DMS53 treated with DMSO at 0.1 percent for 48 hours (cell line): ENCODE results near the gene TEC.
"Not testable (repeated sequence)": the region's sequence is repeated elsewhere in the genome, so short reads cannot be mapped to it uniquely, and the experiment has no call there.

Source experiments
- DNase-seq: peaks from one replicate; lab custom pipeline; 2025; ENCODE audit not compliant: unreplicated experiment; lab: John Stamatoyannopoulos, UW

TEC gene

GRCh38 chr4:48243429-48243828 lies 26.2 kb downstream of the TEC start:
- no peak for DNase-seq

DNA sequence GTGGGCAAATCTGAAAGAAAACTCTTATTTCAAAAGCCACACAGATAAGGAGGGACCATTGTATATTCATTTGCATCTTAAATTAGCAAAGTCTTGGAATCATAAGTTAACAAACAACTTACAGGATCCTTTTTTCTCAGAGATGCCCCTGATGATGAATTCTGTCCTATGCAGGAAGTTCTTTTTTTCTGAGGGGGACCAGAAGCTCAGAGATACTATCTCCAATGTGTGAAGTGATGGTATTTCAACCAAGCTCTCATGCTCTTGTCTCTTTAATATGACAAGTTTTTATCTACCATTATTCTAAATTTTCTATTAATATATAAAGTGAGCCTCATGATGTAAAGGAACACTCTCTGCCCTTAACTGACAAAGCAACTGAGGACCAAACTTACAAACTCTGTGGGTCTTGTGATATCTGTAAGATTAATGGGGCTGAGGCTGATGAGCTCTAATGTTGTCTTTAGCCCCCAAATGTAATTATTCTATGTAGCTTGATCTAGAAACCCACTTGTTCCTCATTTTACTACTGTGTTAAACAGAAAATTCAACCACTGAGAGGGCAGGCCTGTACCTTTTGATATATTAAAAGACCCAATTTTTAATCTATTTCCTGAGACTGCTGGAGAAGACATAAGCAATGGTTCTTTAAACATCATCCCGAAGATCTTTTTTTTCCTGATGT lies 27.0 kb downstream of the TEC start:
- no peak for DNase-seq

GRCh38 chr4:48241731-48242130 lies 27.9 kb downstream of the TEC start:
- no peak for DNase-seq

- DNase-seq, result peak; percentile 9
Measured at GRCh38 chr4:48237996-48238645, 31.5 kb downstream of the TEC start.

GRCh38 chr4:48235050-48235449 lies 34.6 kb downstream of the TEC start:
- DNase-seq, result no peak

GRCh38 chr4:48234575-48234974 lies 35.1 kb downstream of the TEC start:
- no peak for DNase-seq

GRCh38 chr4:48228949-48229348 lies 40.7 kb downstream of the TEC start:
- no peak for DNase-seq

DNA sequence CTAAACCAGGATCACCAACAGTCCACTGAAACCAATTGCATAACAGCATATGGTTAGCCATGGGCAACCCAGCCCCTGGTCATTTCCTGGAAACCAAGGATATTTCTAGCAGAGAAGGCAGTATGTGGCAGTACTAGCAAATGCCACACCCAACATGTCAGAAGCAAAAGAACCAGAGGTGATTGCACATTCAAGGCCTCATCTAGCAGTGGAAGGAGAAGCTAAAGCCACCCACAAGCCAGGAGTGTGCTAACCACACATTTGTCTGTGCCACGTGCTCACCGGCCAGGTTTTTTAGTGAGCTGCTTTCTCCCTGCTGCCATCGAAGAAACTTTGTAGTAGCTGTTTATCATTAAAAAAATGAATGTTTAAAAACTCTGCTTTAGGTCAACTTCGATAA lies 42.0 kb downstream of the TEC start:
- DNase-seq, result no peak

DNA sequence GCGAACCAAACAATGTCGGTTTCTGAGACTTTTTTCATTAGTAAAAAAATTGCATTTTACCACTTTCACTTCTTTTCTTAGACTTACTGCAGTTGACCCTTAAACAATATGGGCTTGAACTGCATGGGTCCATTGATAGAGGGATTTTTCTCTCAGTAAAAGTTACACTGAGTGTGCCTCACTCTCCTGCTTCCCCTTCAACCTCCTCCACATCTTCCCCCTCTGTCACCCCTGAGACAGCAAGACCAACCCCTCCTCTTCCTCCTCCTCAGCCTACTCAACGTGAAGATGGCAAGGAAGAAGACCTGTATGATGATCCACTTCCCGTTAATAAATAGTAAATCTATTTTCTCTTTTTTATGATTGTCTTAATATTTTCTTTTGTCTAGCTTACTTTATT lies 43.4 kb downstream of the TEC start:
- DNase-seq, result no peak

DNA sequence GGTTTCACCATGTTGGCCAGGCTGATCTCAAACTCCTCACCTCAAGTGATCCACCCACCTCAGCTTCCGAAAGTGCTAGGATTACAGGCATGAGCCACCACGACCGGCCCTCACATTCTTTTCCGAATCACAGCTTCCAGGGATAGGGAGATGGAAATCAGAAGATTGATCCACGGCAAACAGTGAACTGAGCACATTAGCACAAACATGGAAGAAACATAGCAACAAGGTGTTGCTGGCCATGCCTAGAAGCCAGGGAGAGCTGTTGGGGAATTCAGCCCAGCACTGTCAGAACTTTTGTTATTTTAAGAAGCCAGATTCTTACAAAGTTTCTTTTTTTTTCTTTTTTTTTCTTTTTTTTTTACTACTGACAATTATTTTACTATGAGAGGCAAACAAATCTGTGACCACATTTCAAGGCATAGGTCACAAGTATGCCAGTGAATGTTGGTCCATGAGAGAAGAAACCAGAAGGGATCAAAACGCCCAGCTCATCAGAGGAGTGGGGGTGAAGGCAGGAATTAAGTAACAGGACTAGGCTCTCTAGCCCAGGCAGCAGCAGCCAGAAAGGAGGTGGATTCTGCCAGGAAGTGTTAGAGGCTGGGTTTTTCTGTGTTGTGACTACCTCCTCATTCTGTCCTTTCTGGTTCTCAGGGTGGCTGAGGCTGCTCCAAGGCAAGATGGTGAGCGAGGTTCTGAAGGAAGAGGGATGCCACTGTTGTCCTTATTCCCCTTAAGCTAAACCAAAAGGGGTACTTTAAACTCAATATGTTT lies 44.1 kb downstream of the TEC start:
- no peak for DNase-seq

DNA sequence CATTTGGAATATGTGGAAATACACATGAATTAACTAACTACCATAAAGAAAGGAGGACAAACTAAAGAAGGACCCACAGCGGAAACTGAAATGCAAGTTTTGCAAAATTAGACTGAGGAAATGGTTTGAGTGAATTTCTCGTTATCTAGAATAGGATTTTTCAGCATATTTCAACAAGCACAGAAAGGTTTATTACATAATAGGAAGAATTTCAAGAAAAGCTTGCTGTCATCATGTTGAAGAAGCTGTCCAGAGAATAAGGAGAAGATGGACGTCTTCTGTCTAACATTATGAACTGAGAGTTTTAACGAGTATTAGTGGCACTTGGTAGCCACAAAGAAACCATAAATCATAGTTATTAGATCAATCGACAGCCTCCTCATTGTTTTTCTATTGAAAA lies 45.0 kb downstream of the TEC start:
- no peak for DNase-seq

DNA sequence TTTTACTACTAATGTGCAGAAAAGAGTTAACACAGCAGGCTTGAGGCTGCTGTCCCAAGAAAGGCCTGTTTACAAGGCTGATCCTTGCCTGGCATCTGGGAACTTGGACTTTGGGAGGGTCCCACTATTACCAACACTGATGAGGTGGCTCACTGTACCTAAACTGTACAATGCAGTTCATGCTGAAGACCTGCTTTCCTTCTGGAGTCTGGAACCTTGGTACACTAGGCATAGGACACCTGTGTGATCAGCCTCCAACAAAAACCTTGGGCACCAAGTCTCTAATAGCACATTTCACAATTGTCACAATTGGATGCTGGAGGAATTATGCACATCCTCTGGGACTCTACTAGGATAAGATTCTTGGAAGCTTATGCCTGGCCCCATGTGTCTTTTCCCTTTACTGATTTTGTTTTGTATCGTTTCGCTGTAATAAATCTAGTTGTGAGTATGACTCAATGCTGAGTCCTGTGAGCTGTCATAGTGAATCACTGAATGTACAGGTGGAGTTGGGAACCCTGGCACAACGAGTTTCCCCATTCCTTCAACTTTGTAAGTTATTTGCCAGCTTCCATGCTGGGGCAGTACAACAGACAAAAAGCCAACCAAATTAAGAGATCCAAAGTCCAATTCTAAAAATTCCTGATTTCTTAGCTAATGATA lies 45.9 kb downstream of the TEC start:
- no peak for DNase-seq

DNA sequence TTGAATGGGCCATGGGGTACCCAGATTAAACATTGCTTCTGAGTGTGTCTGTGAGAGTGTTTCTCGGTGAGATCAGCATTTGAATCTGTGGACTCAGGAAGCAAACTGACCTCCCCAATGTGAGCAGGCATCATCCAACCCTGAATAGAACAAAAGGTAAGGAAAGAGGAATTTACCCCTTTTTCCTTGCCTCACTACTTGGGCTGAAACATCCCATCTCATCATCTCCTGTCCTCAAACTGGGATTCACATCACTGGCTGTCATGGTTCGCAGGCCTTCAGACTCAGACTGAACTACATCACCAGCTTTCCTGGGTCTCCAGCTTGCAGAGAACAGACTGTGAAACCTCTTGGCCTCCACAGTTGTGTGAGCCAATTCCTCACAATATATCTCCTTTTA lies 47.1 kb downstream of the TEC start:
- no peak for DNase-seq

GRCh38 chr4:48219430-48219829 lies 50.2 kb downstream of the TEC start:
- DNase-seq, result not testable (repeated sequence)

GRCh38 chr4:48216563-48216962 lies 53.1 kb downstream of the TEC start:
- DNase-seq, result no peak

DNA sequence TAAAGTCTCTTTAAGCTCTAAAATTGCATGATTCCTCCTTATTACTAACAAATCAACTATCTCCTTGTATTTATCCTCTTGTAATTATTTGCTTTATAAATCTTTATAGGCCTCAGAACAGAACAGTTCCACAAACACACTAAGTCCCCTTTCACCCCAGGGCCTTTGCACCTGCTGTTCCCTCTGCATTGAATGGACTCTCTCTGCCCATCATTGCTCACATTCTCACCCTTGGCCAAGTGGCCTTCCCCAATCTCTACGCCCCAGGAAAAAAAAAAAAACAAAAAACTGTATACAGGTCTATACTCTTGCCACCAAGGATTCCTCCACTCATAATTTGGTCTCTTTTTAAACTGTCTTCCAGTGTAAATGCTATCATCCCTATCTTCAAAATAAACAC lies 53.7 kb downstream of the TEC start:
- DNase-seq, result no peak

- no peak for DNase-seq
Measured at GRCh38 chr4:48212165-48212564, 57.5 kb downstream of the TEC start.

DNA sequence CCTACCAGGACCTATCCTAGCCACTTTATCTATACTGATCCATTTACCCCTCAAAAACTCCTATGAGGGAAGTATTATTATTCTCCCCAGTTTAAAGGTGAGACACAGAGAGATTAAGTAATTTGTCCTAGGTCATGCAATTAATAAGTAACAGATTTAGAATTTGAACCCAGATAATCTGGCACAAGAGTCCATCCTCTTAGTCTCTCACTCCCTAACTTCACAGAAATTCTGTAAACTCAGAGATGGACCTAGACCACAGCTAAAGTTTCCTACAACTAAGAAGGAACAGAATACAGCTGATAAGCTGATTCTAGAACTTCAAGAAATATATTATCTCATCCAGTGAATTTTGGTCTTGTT lies 58.7 kb downstream of the TEC start:
- DNase-seq, result no peak

DNA sequence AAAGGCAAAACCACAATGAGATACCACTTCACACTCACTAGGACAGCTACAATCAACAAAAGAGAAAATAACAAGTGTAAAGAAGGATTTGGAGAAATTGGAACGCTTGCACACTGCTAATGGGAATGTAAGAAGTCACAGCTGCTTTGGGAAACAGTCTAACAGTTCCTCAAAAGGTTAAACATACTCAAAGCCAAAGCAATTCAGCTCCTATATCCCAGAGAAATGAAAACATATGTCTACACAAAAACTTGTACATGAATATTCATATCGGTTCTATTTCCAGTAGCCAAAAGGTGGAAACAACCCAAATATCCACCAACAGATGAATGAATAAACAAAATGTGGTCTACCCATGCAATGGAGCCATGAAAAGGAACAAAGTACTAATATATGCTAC lies 64.0 kb downstream of the TEC start:
- no peak for DNase-seq

GRCh38 chr4:48205107-48205506 lies 64.5 kb downstream of the TEC start:
- no peak for DNase-seq

- no peak for DNase-seq
Measured at GRCh38 chr4:48203819-48204218, 65.8 kb downstream of the TEC start.
